Measurements from ENCODE around the gene LMO7. TPM values are rescaled to one million over a fixed set of nuclear protein-coding genes. Genes with fewer than 3 reads are reported as not detected.

The LMO7 gene
- total RNA-seq, 2 experiments from 2014 or later: 21.4 to 25.4 TPM

GRCh38 chr13:75895168-75895567, 259.0 kb downstream of the LMO7 start:
- intact Hi-C loops (cut with micrococcal nuclease; ENCODE audit: unreplicated experiment): no loop called here
- CTCF ChIA-PET (ENCODE audit: unreplicated experiment): no interaction called here
- Histone ChIP-seq H3K79me2 (ENCODE audit: insufficient read depth, low read depth, low read length) (no peaks in the 10 kb centered on the region), H3K9me2 (ENCODE audit: insufficient read depth, low read length) (no peaks in the 10 kb centered on the region), H4K20me1 (ENCODE audit: insufficient read depth, low read length) (no peaks in the 10 kb centered on the region), H3K27ac (ENCODE audit: low read depth, low read length, poor library complexity, severe bottlenecking) (no peak overlapping the region), H3K4me1 (ENCODE audit: insufficient read depth, low read length, poor library complexity, severe bottlenecking) (no peaks in the 10 kb centered on the region), H3K36me3 (ENCODE audit: insufficient read depth, low read length) (no peaks in the 10 kb centered on the region), H3K9me3 (ENCODE audit: low read length) (no peaks in the 10 kb centered on the region), H3K4me2 (ENCODE audit: low read length) (no peak overlapping the region), H3K4me3 (ENCODE audit: low read depth, low read length, poor library complexity, severe bottlenecking) (no peak overlapping the region), H2AFZ (ENCODE audit: low read length) (no peak overlapping the region)
- no peak for DNase-seq (ENCODE audit: low spot score)
- POLR2A ChIA-PET: interaction anchor here (0.6 kb wide), 1 partner anchor 533 kb away, joined by 3 read pairs; no protein-coding TSS in a partner anchor
- TF ChIP-seq CTCF (conservative IDR thresholded peaks at IDR 0.05; ENCODE audit: low read length) (no peak), EZH2phosphoT487 (IDR thresholded peaks at IDR 0.05; ENCODE audit: borderline replicate concordance, low read depth, low read length) (no peak)
- no TSS peak for BruUV-seq (replicated peaks)

DNA sequence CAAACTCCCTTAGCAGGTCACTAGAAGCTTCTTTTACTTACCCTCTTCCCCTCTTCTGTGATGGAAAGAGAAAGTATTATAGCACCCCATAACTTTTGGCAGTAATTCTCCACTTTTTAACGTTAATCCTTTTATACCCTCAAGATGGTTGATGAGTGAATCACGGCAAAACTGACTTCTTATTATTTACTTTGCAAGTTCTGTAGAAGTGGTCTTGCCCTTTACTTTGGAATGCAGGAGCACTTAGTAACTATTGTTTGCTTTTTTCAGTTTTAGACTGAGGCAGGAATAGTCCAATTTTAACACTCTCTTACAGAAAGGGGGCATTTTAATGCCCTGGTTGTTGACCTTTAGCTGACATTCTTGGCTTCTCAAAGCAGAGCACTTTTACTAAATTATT, 260.1 kb downstream of the LMO7 start:
- H4K20me1 ChIP-seq (ENCODE audit: insufficient read depth, low read length): no peaks in the 10 kb centered on the region
- intact Hi-C loops (cut with micrococcal nuclease; ENCODE audit: unreplicated experiment): no loop called here
- ChIA-PET CTCF (ENCODE audit: unreplicated experiment) (no interaction called here), POLR2A (no interaction called here)
- no TSS peak for BruUV-seq (replicated peaks)
- H3K4me3 ChIP-seq (ENCODE audit: low read depth, low read length, poor library complexity, severe bottlenecking): no peak overlapping the region
- no peak overlapping the region for H3K4me2 ChIP-seq (ENCODE audit: low read length)
- H2AFZ ChIP-seq (ENCODE audit: low read length): no peak overlapping the region
- no peaks in the 10 kb centered on the region for H3K36me3 ChIP-seq (ENCODE audit: insufficient read depth, low read length)
- no peaks in the 10 kb centered on the region for H3K79me2 ChIP-seq (ENCODE audit: insufficient read depth, low read depth, low read length)
- no peak for DNase-seq (ENCODE audit: low spot score)
- H3K9me3 ChIP-seq (ENCODE audit: low read length): no peaks in the 10 kb centered on the region
- H3K4me1 ChIP-seq (ENCODE audit: insufficient read depth, low read length, poor library complexity, severe bottlenecking): no peaks in the 10 kb centered on the region
- H3K9me2 ChIP-seq (ENCODE audit: insufficient read depth, low read length): no peaks in the 10 kb centered on the region
- TF ChIP-seq CTCF (conservative IDR thresholded peaks at IDR 0.05; ENCODE audit: low read length) (no peak), EZH2phosphoT487 (IDR thresholded peaks at IDR 0.05; ENCODE audit: borderline replicate concordance, low read depth, low read length) (no peak)
- no peak overlapping the region for H3K27ac ChIP-seq (ENCODE audit: low read depth, low read length, poor library complexity, severe bottlenecking)

GRCh38 chr13:75897386-75897785, 261.3 kb downstream of the LMO7 start:
- intact Hi-C loops (cut with micrococcal nuclease; ENCODE audit: unreplicated experiment): no loop called here
- Histone ChIP-seq H3K9me3 (ENCODE audit: low read length) (no peaks in the 10 kb centered on the region), H2AFZ (ENCODE audit: low read length) (no peak overlapping the region), H3K79me2 (ENCODE audit: insufficient read depth, low read depth, low read length) (no peaks in the 10 kb centered on the region), H3K36me3 (ENCODE audit: insufficient read depth, low read length) (no peaks in the 10 kb centered on the region), H3K4me1 (ENCODE audit: insufficient read depth, low read length, poor library complexity, severe bottlenecking) (no peaks in the 10 kb centered on the region), H3K4me2 (ENCODE audit: low read length) (no peak overlapping the region), H3K27ac (ENCODE audit: low read depth, low read length, poor library complexity, severe bottlenecking) (no peak overlapping the region), H3K4me3 (ENCODE audit: low read depth, low read length, poor library complexity, severe bottlenecking) (no peak overlapping the region), H3K9me2 (ENCODE audit: insufficient read depth, low read length) (no peaks in the 10 kb centered on the region), H4K20me1 (ENCODE audit: insufficient read depth, low read length) (no peaks in the 10 kb centered on the region)
- ChIA-PET POLR2A (no interaction called here), CTCF (ENCODE audit: unreplicated experiment) (no interaction called here)
- DNase-seq (ENCODE audit: low spot score): no peak
- no peak for TF ChIP-seq EZH2phosphoT487 (IDR thresholded peaks at IDR 0.05; ENCODE audit: borderline replicate concordance, low read depth, low read length)
- no peak for TF ChIP-seq CTCF (conservative IDR thresholded peaks at IDR 0.05; ENCODE audit: low read length)
- no TSS peak for BruUV-seq (replicated peaks)

All from OCI-LY7 (cell line).